HG03064 (cell line): ENCODE results near the gene SPATA25.
"Not testable (repeated sequence)": the region's sequence is repeated elsewhere in the genome, so short reads cannot be mapped to it uniquely, and the experiment has no call there.

Experiments
- ATAC-seq: cut with Tn5 transposase; IDR thresholded peaks from one replicate; pipeline ENCODE4 v1.9.1; 2021; ENCODE audit warnings: low read depth; ENCODE audit not compliant: unreplicated experiment

Gene SPATA25

GRCh38 chr20:45887346-45887715 is at the start of gene SPATA25:
Gene SPATA25, minus strand, starts transcription at chr20:45887622. Its CDS starts 32 bp downstream, at chr20:45887590.
- no peak for ATAC-seq

GRCh38 chr20:45935416-45936046 is 48.1 kb upstream of the SPATA25 start:
- peak; percentile 9 for ATAC-seq

GRCh38 chr20:45934586-45935415 is 47.4 kb upstream of the SPATA25 start, which contains the start of gene PCIF1:
Gene PCIF1, plus strand, starts transcription at chr20:45934683. Its CDS starts 4,317 bp downstream, at chr20:45939000.
- ATAC-seq = peak; percentile 58

GRCh38 chr20:45934046-45934585 is 46.7 kb upstream of the SPATA25 start:
- peak; percentile 5 for ATAC-seq

- ATAC-seq = peak; percentile 31
These were observed 46.0 kb upstream of the SPATA25 start for GRCh38 chr20:45933266-45934045.

GRCh38 chr20:45931680-45932079 is 44.3 kb upstream of the SPATA25 start:
- ATAC-seq = not testable (repeated sequence)

- ATAC-seq = no peak
These were observed 39.9 kb upstream of the SPATA25 start for GRCh38 chr20:45927071-45927878.

- ATAC-seq = no peak
These were observed 39.3 kb upstream of the SPATA25 start for GRCh38 chr20:45926731-45927070.

GRCh38 chr20:45925821-45926506 is 38.5 kb upstream of the SPATA25 start:
- ATAC-seq = no peak

- ATAC-seq = no peak
These were observed 37.2 kb upstream of the SPATA25 start for GRCh38 chr20:45924391-45925261.

GRCh38 chr20:45921337-45922189 is 34.1 kb upstream of the SPATA25 start:
- ATAC-seq = no peak

GRCh38 chr20:45920462-45921336 is 33.3 kb upstream of the SPATA25 start:
- no peak for ATAC-seq

- ATAC-seq = no peak
These were observed 32.3 kb upstream of the SPATA25 start for GRCh38 chr20:45919542-45920399.

- no peak for ATAC-seq
These were observed 31.5 kb upstream of the SPATA25 start for GRCh38 chr20:45918779-45919537.

- no peak for ATAC-seq
These were observed 30.8 kb upstream of the SPATA25 start for GRCh38 chr20:45918182-45918737.
